HepG2 (cell line): Measurements from ENCODE around the gene SKIC2. TPM values are rescaled to one million over a fixed set of nuclear protein-coding genes. Genes with fewer than 3 reads are reported as not detected.
A peak's percentile ranks its signal among the peaks of the same experiment; 100 is the strongest.

ENCODE experiments used
- BCL3 ChIP-seq: sonication (generic); formaldehyde crosslinking; IDR thresholded peaks from 2 replicates; pipeline ENCODE4 v1.5.1; 2020; ENCODE audit warnings: mild to moderate bottlenecking, missing genetic modification reagents, moderate library complexity
- CEBPB ChIP-seq: IDR thresholded peaks from 2 replicates; pipeline ENCODE4 v1.6.1; 2011; ENCODE audit warnings: low read depth, low read length, improper control_type of control experiment, borderline replicate concordance
- EZH2 ChIP-seq: conservative IDR thresholded peaks from 2 replicates; pipeline ENCODE4 v1.6.1; 2012; ENCODE audit warnings: mild to moderate bottlenecking, low read depth, low read length, moderate library complexity
- FOXP4 ChIP-seq: sonication (generic); formaldehyde crosslinking; IDR thresholded peaks from 2 replicates; pipeline ENCODE4 v1.4.0; 2020; ENCODE audit warnings: missing genetic modification reagents
- IRF1 ChIP-seq: sonication (generic); formaldehyde crosslinking; IDR thresholded peaks from 2 replicates; pipeline ENCODE4 v1.4.0; 2020; ENCODE audit warnings: low read depth, mild to moderate bottlenecking, missing genetic modification reagents
- KLF6 ChIP-seq: IDR thresholded peaks from 2 replicates; pipeline ENCODE4 v1.8.0; 2016; ENCODE audit warnings: missing biosample characterization, missing genetic modification reagents
- MTF1 ChIP-seq: sonication (generic); formaldehyde crosslinking; IDR thresholded peaks from 2 replicates; pipeline ENCODE4 v1.5.0; 2020; ENCODE audit warnings: missing genetic modification reagents
- NCOA2 ChIP-seq: sonication (generic); formaldehyde crosslinking; IDR thresholded peaks from 2 replicates; pipeline ENCODE4 v1.8.0; 2022; ENCODE audit warnings: inconsistent platforms
- PHF8 ChIP-seq: sonication (generic); formaldehyde crosslinking; IDR thresholded peaks from 2 replicates; pipeline ENCODE4 v1.5.0; 2020; ENCODE audit warnings: missing genetic modification reagents
- UBTF ChIP-seq: sonication (generic); formaldehyde crosslinking; IDR thresholded peaks from 2 replicates; pipeline ENCODE4 v1.4.0; 2020; ENCODE audit warnings: mild to moderate bottlenecking, missing genetic modification reagents
- ZBTB4 ChIP-seq: sonication (generic); formaldehyde crosslinking; IDR thresholded peaks from 2 replicates; pipeline ENCODE4 v1.4.0; 2020; ENCODE audit warnings: missing genetic modification reagents, mild to moderate bottlenecking, borderline replicate concordance
- ZFP37 ChIP-seq: sonication (generic); formaldehyde crosslinking; IDR thresholded peaks from 2 replicates; pipeline ENCODE4 v1.4.0; 2020; ENCODE audit warnings: missing genetic modification reagents, borderline replicate concordance
- ZNF264 ChIP-seq: sonication (generic); formaldehyde crosslinking; IDR thresholded peaks from 2 replicates; pipeline ENCODE4 v1.4.0; 2020; ENCODE audit warnings: missing genetic modification reagents
- ZNF296 ChIP-seq: sonication (generic); formaldehyde crosslinking; conservative IDR thresholded peaks from 2 replicates; pipeline ENCODE4 v1.5.0; 2020; ENCODE audit warnings: mild to moderate bottlenecking, missing genetic modification reagents
- ZNF337 ChIP-seq: sonication (generic); formaldehyde crosslinking; IDR thresholded peaks from 2 replicates; pipeline ENCODE4 v1.5.1; 2020; ENCODE audit warnings: missing genetic modification reagents, low read depth, mild to moderate bottlenecking, borderline replicate concordance
- ZNF34 ChIP-seq: sonication (generic); formaldehyde crosslinking; IDR thresholded peaks from 2 replicates; pipeline ENCODE4 v1.4.0; 2020; ENCODE audit warnings: mild to moderate bottlenecking, missing genetic modification reagents, borderline replicate concordance
- ZNF510 ChIP-seq: sonication (generic); formaldehyde crosslinking; IDR thresholded peaks from 2 replicates; pipeline ENCODE4 v1.4.0; 2020; ENCODE audit warnings: low read depth, mild to moderate bottlenecking, missing genetic modification reagents
- ZNF839 ChIP-seq: sonication (generic); formaldehyde crosslinking; IDR thresholded peaks from 2 replicates; pipeline ENCODE4 v1.4.0; 2020; ENCODE audit warnings: missing genetic modification reagents, mild to moderate bottlenecking, borderline replicate concordance
- polyA plus RNA-seq, 8 experiments: library from polyadenylated mRNA; depleted of rRNA in 3 of 8; stranded (reverse) in 7 of 8; unstranded in 1 of 8; fragments of >200 nt; fragmentation: Illumina TruSeq in 4 of 8; extraction: Trizol in 4 of 8; gene quantifications; 2 replicates each; pipeline versions ENCODE4 v1.2.1 to v1.2.3, GENCODE V29; 2011 to 2016; ENCODE audit warnings: low read depth in 4 of 8, missing spikeins in 1 of 8, mixed read lengths in 1 of 8; ENCODE audit not compliant: insufficient read depth in 1 of 8
- total RNA-seq, 5 experiments: library from RNA; depleted of rRNA; stranded (reverse); fragments of >200 nt; fragmentation: Illumina TruSeq; extraction: Trizol; gene quantifications; 2 replicates each; pipeline ENCODE4 v1.2.3, GENCODE V29; 2016; ENCODE audit warnings: low read depth in 1 of 5

SKIC2 gene
- total and polyA plus RNA-seq, 2 of the 13 experiments (the other 11 are each of a cell fraction or from before 2014, with no cell fraction given), result 67.1 to 68.4 TPM

- TF ChIP-seq MTF1 (CRISPR knock-in tag), result no peak
- no peak for TF ChIP-seq UBTF (CRISPR knock-in tag)
- no peak for TF ChIP-seq EZH2
- TF ChIP-seq ZNF337 (CRISPR knock-in tag), result no peak
- TF ChIP-seq ZNF839, result peak; percentile 72; the same call in 1 of the 2 replicates
- TF ChIP-seq PHF8 (CRISPR knock-in tag), result no peak
- TF ChIP-seq FOXP4, result no peak
- no peak for TF ChIP-seq NCOA2 (CRISPR knock-in tag)
- TF ChIP-seq BCL3 (CRISPR knock-in tag), result 0 out of 2 replicates have a peak, but pooled peaks have one; percentile 12
- 0 out of 2 replicates have a peak, but pooled peaks have one; percentile 35 for TF ChIP-seq IRF1 (CRISPR knock-in tag)
- TF ChIP-seq ZNF510 (CRISPR knock-in tag), result no peak
- no peak for TF ChIP-seq ZNF34 (CRISPR knock-in tag)
- TF ChIP-seq ZFP37 (CRISPR knock-in tag), result no peak
- TF ChIP-seq ZBTB4 (CRISPR knock-in tag), result 0 out of 2 replicates have a peak, but pooled peaks have one; percentile 16
- no peak for TF ChIP-seq KLF6 (CRISPR knock-in tag)
- no peak for TF ChIP-seq CEBPB
- 0 out of 2 replicates have a peak, but pooled peaks have one; percentile 66 for TF ChIP-seq ZNF296 (CRISPR knock-in tag)
- no peak for TF ChIP-seq ZNF264 (CRISPR knock-in tag)
These were observed 599 bp upstream of the SKIC2 start (continued) for GRCh38 chr6:31958412-31958740.
